GM12892 (cell line): ENCODE measurements around the gene RBMS1.
"Not testable (repeated sequence)": the region's sequence is repeated elsewhere in the genome, so short reads cannot be mapped to it uniquely, and the experiment has no call there.

Source experiments
- DNase-seq: peaks from one replicate; pipeline ENCODE4 v3.0.0; 2011; ENCODE audit not compliant: insufficient read length
- FAIRE-seq: peaks from 2 replicates; lab custom pipeline; 2011; peaks lifted over from hg19 to GRCh38; lab: Jason Lieb, UNC
- POLR2A ChIP-seq: IDR thresholded peaks from 2 replicates; pipeline ENCODE4 v1.6.1; 2011; ENCODE audit warnings: low read depth, low read length, control low read depth
- POLR2AphosphoS5 ChIP-seq: IDR thresholded peaks from 2 replicates; pipeline ENCODE4 v1.6.1; 2011; ENCODE audit warnings: low read depth, low read length, control low read depth
- TAF1 ChIP-seq: IDR thresholded peaks from 2 replicates; pipeline ENCODE4 v1.6.1; 2011; ENCODE audit warnings: low read depth, mild to moderate bottlenecking, control low read depth, low read length, borderline replicate concordance

Gene RBMS1

DNA sequence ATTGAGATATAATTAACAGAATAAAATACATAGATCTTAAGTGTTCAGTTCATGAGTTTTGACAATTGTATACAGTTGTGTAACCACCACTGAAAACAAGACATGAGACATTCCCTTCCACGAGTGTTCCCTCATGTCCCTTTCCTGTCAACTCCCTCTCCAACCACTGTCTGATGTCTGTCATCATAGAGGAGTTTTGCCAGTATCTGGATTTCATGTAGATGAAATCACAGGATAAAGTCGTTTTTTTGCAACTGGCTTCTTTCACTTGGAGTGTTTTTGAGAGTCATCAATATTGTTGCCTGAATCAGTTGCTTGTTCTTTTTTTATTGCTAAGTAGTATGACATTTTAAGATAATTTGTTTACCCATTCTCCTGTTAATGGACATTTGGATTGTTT is 52.7 kb downstream of the RBMS1 start:
- no peak for DNase-seq
- TF ChIP-seq TAF1: no peak
- no peak for TF ChIP-seq POLR2AphosphoS5
- FAIRE-seq: no peak

DNA sequence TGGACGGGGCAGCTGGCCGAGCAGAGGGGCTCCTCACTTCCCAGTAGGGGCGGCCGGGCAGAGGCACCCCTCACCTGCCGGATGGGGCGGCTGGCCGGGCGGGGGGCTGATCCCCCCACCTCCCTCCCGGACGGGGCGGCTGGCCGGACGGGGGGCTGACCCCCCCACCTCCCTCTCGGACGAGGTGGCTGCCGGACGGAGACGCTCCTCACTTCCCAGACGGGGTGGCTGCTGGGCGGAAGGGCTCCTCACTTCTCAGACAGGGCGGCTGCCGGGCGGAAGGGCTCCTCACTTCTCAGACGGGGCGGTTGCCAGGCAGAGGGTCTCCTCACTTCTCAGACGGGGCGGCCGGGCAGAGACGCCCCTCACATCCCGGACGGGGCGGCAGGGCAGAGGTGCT is 54.6 kb downstream of the RBMS1 start:
- not testable (repeated sequence) for FAIRE-seq, DNase-seq

DNA sequence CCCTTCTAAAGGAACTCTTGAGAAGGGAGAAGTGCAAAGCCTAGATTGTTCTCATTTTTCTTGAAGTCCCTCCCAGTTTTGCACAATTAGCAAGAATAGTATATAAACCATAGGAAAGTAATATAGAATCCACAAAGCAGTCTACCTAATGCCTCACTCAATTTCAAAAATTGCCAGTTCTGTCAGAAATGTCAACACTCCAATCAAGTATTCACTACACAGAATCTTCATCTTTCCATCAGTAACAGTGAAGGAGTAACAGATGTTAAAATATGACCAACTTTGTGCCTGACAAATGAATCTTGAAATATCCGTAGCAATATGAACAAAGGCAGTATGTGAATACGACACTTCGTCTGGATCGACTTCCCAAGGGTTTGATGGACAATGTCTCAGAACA is 56.3 kb downstream of the RBMS1 start:
- TF ChIP-seq TAF1: no peak
- TF ChIP-seq POLR2A: no peak
- no peak for DNase-seq
- FAIRE-seq: no peak

DNA sequence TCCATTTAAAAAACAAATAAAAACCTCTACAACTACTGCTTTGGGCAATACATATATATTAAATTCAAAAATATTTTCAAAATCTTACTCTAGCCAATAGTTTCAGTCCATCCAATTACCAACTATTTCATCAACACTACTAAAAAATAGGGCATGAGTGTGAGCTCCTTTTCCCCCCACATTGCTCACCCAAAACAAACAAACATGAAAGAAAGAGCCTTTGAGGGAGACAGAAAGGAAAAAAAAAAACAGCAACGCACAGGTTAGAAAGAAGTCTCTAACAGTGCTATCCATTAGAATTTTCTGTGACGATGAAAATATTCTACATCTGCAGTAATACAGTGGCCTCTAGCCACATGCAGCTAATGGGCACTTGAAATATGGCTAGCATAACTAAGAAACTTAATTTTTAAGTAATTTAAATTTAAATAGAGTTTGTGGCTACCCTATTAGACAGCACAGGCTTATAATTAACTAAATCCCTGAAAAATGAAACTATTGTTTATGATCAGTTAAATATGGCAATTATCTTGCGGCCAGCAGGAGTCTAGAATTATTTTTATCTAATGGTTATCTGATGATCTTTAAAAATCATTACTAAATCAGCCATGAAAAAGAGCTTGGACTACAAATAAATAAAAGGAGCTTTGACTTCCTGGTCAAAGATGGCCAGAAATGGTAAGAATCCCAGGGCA is 59.2 kb downstream of the RBMS1 start:
- TF ChIP-seq POLR2AphosphoS5 (no peak), POLR2A (no peak), TAF1 (no peak)
- DNase-seq (no peak), FAIRE-seq (no peak)

DNA sequence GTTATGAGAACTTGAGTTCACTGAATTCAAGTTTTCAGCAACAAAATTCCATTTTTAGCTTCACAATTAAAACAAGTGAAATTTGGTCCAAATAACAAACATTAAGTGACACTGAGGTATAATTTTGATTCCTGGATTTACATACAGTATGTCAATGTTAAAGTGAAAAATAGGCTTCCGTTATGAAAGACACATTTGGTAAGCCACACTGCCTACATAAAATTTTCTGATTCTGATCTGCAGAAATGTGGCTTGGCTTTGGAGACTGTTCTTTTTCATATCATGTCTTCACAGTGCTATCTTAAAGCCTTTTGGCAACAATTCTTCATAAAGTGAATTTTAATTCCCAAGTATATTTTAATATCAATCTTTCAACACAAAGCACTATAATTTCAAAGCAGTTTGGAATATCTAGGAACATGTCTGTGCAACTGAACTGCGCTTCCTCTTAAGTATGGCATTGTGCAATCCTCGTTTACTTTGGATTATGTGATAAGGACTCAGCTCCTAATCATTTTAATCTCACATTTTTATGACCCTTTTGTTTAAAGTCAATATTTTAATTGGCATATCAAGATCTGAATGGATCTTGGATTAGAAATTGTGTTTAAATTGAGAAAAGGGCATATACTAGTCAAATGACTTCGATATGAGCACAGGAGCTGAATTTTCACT is 60.0 kb downstream of the RBMS1 start:
- DNase-seq (no peak), FAIRE-seq (no peak)
- no peak for TF ChIP-seq POLR2AphosphoS5
- no peak for TF ChIP-seq TAF1
- TF ChIP-seq POLR2A: no peak

DNA sequence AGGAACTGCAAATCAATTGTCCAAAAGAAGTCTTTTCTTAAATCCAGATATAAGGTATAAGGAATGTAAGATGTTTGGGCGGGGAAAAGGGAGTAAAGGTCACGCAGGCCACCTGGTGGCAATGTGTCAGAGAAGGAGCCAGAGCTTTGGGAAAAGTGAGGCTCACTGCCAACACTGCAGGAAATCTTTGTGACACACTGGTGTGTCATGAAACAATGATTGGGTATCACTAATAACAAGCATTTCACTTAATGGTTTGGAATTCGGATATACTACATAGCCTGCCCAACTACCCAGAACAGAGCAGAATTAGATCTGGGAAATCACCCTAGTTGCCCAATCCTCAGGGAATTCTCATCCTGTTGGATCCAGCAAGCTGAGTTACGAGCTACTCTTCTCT is 61.0 kb downstream of the RBMS1 start:
- DNase-seq (no peak), FAIRE-seq (no peak)
- TF ChIP-seq POLR2AphosphoS5 (no peak), TAF1 (no peak), POLR2A (no peak)

DNA sequence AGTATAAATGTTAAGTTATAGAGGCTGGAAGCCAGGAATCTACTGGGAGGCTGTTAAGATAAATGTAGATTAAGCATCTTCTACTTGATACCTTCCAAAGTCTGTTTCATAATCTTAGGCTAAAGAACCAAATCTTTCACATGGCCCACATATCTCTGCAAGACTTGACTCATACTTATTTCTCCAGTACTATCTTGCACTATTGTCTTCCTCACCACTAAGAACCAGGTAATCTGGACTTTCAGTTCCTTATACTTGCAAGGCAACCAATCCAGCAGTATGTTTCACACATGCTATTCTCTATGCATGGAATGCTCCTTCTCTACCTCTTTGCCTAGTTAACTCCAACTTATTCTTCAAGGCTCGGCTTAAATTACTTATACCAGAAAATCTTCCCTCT is 62.2 kb downstream of the RBMS1 start:
- FAIRE-seq (no peak), DNase-seq (no peak)
- no peak for TF ChIP-seq POLR2AphosphoS5
- no peak for TF ChIP-seq TAF1
- no peak for TF ChIP-seq POLR2A

DNA sequence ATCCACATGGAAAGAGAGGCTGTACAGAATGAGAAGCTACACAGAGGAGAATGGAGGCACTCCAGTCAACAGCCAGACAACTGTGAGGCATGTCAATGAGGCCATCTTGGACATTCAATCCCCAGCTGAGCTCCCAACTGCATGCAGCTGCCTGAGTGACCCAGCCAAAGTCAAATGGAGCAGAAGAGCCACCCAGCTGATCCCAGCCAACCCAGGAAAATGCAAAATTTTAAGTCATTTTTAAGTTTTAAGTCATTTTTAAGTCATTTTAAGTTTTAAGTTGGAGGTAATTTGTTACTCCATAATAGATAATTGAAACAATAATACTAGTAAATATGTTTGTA is 63.6 kb downstream of the RBMS1 start:
- DNase-seq: no peak
- no peak for TF ChIP-seq TAF1
- TF ChIP-seq POLR2AphosphoS5: no peak
- no peak for TF ChIP-seq POLR2A
- FAIRE-seq: no peak

DNA sequence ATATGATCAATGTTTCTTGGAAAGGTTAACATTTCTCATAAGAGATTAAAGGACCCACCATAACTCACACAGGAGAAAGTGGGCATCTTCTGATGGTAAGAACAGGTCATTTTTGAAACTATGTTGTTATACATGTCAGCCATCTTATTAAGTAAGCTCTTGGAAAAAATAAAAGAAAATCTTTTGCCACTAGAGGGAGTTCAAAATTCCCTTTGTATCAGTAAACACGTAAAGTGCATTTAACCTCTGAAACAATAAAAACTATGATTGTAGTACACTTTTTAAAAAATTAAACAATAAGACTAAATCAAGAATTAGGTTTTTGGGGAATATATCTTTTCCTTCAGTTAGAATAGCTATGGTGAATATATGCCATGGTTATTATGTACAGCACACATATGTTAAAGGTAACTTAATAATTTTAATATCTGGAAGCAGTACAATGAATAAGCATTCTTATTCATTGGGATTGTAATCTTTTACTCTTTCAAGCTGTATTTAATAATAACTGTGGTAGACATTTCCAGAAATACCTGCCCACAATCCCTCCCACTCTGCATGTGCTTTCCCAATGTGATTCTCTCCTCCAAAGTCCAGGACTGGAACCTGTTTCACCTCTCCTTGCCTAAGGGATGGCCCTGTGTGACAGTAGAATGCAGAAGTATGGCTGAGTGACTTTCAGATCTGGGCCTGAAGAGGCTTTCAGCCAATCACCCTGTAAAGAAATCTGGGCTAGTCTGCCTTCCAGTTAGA is 64.2 kb downstream of the RBMS1 start:
- FAIRE-seq (no peak), DNase-seq (no peak)
- TF ChIP-seq POLR2AphosphoS5 (no peak), TAF1 (no peak), POLR2A (no peak)

DNA sequence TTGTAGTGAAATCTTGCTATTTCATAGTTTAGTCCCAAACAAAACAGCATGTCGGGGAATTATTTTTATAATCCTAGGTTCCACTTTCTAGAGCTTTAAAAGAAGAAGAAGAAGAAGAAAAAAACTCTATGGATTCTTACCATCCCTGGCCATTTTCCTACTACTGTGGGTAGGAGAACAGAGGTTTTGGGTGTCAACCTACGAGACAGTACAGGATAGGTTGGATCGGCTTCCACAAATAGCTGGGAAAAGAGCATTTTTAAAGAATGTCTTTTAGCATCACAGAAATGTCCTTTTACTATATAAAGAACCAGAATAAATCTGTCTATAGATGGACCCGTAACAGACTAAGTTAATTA is 65.2 kb downstream of the RBMS1 start:
- FAIRE-seq (no peak), DNase-seq (no peak)
- TF ChIP-seq POLR2AphosphoS5 (no peak), POLR2A (no peak), TAF1 (no peak)

DNA sequence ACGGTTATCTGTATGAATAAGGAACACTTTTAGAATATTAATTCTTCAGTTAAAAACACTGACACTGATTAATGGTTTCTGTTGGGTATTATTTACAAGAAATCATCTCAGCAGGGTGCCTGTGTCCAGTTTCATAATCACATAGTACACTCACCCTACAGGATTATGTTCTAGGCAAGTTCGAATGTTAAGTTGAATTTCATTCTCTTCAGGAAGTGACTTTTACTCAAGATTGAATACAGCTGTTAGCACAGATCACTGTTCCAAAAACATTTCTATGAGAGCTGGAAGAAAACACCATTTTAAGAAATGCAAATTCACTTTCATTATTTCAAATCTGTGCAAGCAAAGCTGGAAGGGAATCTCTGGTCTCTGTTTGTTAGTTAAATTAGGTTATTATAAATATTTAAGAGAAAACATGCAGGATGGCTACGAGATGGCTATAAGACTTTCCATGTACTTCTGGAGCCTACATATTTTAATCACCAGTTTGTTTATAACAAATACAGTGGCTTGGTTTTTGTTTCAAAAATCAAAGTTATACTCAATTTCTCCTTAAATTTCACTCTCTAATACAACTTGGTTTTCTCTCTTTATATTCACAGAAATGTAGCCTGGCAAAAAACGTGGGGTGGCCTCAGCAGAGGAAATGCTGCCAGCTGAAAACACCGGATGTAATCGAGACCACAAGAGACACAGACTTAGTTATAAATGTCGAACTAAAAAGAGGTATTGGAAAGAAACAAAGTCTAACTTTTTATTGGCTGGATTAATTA is 65.8 kb downstream of the RBMS1 start:
- FAIRE-seq (no peak), DNase-seq (no peak)
- TF ChIP-seq POLR2A: no peak
- TF ChIP-seq POLR2AphosphoS5: no peak
- no peak for TF ChIP-seq TAF1
